Measurements from ENCODE around the gene MAFF. TPM values are rescaled to one million over a fixed set of nuclear protein-coding genes. Genes with fewer than 3 reads are reported as not detected.

The MAFF gene
- total RNA-seq, 1 experiment from 2014 or later: 5.8 TPM

- Histone ChIP-seq H3K4ac (ENCODE audit: low read depth, low read length) (no peak overlapping the region), H4K20me1 (ENCODE audit: control insufficient read depth, insufficient read depth, insufficient read length) (no peaks in the 10 kb centered on the region), H2BK20ac (ENCODE audit: low read depth, low read length, poor library complexity, severe bottlenecking) (no peak overlapping the region), H3K27ac (ENCODE audit: insufficient read length, low read depth, low read length) (no peak overlapping the region), H3K79me2 (ENCODE audit: insufficient read depth, low read length) (no peaks in the 10 kb centered on the region), H2AFZ (ENCODE audit: low read length) (no peak overlapping the region), H4K8ac (replicated peaks; ENCODE audit: insufficient read length, low read depth, low read length) (no peak overlapping the region), H3K9me3 (ENCODE audit: control insufficient read depth, low read depth, low read length) (no peaks in the 10 kb centered on the region), H3T11ph (ENCODE audit: low read length) (no peak overlapping the region), H2AK5ac (ENCODE audit: insufficient read length, low read length) (no peak overlapping the region), H3K23me2 (ENCODE audit: insufficient read length, low read depth, low read length, poor library complexity, severe bottlenecking) (no peaks in the 10 kb centered on the region), H2BK12ac (ENCODE audit: insufficient read length, low read depth, low read length) (no peak overlapping the region), H3K14ac (ENCODE audit: insufficient read depth, low read length) (no peak overlapping the region), H3K23ac (ENCODE audit: insufficient read length, low read depth, low read length) (no peak overlapping the region), H3K18ac (ENCODE audit: insufficient read length, low read depth, low read length) (no peak overlapping the region), H3K79me1 (ENCODE audit: insufficient read depth, low read depth, low read length, poor library complexity, severe bottlenecking) (no peaks in the 10 kb centered on the region), H4K5ac (ENCODE audit: insufficient read length, low read depth, low read length) (no peak overlapping the region), H3K27me3 (ENCODE audit: insufficient read depth, low read length) (no peaks in the 10 kb centered on the region; the same call in 1 of the 2 replicates), H3K56ac (ENCODE audit: insufficient read length, low read depth, low read length) (no peak overlapping the region), H4K91ac (ENCODE audit: insufficient read length, low read depth, low read length) (no peak overlapping the region), H3K9ac (ENCODE audit: extremely low read depth, insufficient read length, low read length) (no peak overlapping the region), H2BK120ac (ENCODE audit: low read depth, low read length, poor library complexity, severe bottlenecking) (no peak overlapping the region), H3K4me2 (ENCODE audit: insufficient read depth, insufficient read length, low read length) (no peak overlapping the region), H3K4me1 (ENCODE audit: insufficient read depth, low read length) (no peaks in the 10 kb centered on the region), H2BK5ac (ENCODE audit: insufficient read length, low read length) (no peak overlapping the region), H2BK15ac (ENCODE audit: low read depth, low read length) (no peak overlapping the region)
- Mint-ChIP-seq H3K4me3 (no peak overlapping the region; a peak in 1 of 5 replicates), H3K36me3 (ENCODE audit: insufficient read depth in 1 of 3, low read depth in 3 of 3) (no peaks in the 10 kb centered on the region), H3K27me3 (ENCODE audit: low read depth) (peaks cover 33% of the 10 kb centered on the region), H3K9me3 (peaks cover 5 to 12% of the 10 kb centered on the region in 2 experiments), H3K27ac (no peak overlapping the region), H3K4me1 (peaks cover 7 to 14% of the 10 kb centered on the region in 2 experiments)
- no CpG with 5 or more reads among the region's 3 CpGs for WGBS (ENCODE audit: extremely low coverage, insufficient read length, low lambda C conversion rate)
- DNase-seq: no peak
- no peak for TF ChIP-seq CTCF (conservative IDR thresholded peaks at IDR 0.05)
Observed at GRCh38 chr22:38189104-38189503, 12.7 kb upstream of the MAFF start.
